ENCODE results near the gene NRAP. TPM values are rescaled to one million over a fixed set of nuclear protein-coding genes. Genes with fewer than 3 reads are reported as not detected.

Gene NRAP
- total RNA-seq, 1 donor from 2014 or later, result not detected

DNA sequence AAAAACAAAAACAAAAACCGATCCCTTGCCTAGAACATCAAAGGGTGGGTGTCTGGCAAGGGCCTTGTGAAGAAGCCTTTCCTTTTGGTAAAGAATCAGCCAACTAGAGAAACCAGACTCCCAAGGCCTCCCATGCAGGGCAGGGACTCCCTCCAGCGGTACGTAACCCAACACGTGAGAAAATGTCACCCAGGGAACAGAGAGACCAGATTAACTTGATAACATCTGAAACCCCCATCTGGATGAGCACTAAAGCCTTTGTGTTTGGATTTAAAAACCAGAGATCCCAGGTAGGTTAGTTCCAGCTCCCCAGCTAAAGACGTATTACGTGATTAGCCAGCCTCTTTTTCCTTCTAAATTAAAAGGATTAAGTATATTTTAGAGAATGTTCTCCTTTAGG lies 114.0 kb downstream of the NRAP start:
- TF ChIP-seq, protein P1, sequence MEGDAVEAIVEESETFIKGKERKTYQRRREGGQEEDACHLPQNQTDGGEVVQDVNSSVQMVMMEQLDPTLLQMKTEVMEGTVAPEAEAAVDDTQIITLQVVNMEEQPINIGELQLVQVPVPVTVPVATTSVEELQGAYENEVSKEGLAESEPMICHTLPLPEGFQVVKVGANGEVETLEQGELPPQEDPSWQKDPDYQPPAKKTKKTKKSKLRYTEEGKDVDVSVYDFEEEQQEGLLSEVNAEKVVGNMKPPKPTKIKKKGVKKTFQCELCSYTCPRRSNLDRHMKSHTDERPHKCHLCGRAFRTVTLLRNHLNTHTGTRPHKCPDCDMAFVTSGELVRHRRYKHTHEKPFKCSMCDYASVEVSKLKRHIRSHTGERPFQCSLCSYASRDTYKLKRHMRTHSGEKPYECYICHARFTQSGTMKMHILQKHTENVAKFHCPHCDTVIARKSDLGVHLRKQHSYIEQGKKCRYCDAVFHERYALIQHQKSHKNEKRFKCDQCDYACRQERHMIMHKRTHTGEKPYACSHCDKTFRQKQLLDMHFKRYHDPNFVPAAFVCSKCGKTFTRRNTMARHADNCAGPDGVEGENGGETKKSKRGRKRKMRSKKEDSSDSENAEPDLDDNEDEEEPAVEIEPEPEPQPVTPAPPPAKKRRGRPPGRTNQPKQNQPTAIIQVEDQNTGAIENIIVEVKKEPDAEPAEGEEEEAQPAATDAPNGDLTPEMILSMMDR (IDR thresholded peaks at IDR 0.05; ENCODE audit: unreplicated experiment), result no peak
- H3K27me3 Mint-ChIP-seq (ENCODE audit: unreplicated experiment), result peaks cover 4% of the 10 kb centered on the region
- no peak for DNase-seq (ENCODE audit: low spot score)
- H3K4me3 Mint-ChIP-seq (ENCODE audit: unreplicated experiment), result no peak overlapping the region
- no peaks in the 10 kb centered on the region for H3K9me3 Mint-ChIP-seq (ENCODE audit: unreplicated experiment)
- H3K36me3 Mint-ChIP-seq (ENCODE audit: low read depth, unreplicated experiment), result no peaks in the 10 kb centered on the region
- H3K4me1 Mint-ChIP-seq (ENCODE audit: unreplicated experiment), result peaks cover 8% of the 10 kb centered on the region
- no peak overlapping the region for H3K27ac Mint-ChIP-seq (ENCODE audit: unreplicated experiment)

DNA sequence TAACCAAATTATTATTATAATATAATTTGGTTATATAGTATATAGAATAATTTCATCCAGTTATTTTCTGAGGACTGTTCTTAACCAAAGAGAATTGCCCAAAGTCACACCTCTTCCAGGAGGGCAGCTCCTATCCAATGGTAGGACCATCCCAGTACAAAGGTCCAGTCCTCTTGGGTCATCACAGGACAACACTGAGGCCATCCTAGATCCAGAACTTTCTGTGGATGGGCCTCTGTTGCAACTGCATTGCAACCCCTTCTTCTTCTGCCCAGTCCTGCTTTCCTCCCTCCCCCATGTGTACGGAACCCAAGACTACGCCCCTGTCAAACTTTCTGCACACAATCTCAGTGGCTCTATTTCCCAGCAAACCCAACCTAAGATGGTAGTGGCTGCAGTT lies 116.4 kb downstream of the NRAP start:
- Mint-ChIP-seq H3K9me3 (ENCODE audit: unreplicated experiment) (no peaks in the 10 kb centered on the region), H3K36me3 (ENCODE audit: low read depth, unreplicated experiment) (no peaks in the 10 kb centered on the region), H3K27me3 (ENCODE audit: unreplicated experiment) (peaks cover 4% of the 10 kb centered on the region), H3K27ac (ENCODE audit: unreplicated experiment) (no peak overlapping the region), H3K4me3 (ENCODE audit: unreplicated experiment) (no peak overlapping the region), H3K4me1 (ENCODE audit: unreplicated experiment) (peaks cover 8% of the 10 kb centered on the region)
- no peak for DNase-seq (ENCODE audit: low spot score)
- TF ChIP-seq, protein P1 (IDR thresholded peaks at IDR 0.05; ENCODE audit: unreplicated experiment), result no peak

DNA sequence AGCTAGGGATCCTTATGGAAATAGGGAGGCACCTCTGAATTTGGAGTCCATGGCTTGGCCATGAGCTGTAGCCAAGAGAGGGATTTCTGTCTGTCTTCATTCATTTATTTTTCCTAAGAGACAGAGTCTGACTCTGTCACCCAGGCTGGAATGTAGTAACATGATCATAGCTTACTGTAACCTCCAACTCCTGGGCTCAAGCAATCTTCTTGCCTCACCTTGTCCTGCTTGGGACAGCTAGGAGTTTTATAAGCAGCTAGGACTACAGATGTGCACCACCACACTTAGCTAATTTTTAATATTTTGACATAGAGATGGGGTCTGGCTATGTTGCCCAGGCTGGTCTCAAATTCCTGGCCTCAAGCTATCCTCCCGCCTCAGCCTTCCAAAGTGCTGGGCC lies 119.4 kb downstream of the NRAP start:
- no peaks in the 10 kb centered on the region for H3K36me3 Mint-ChIP-seq (ENCODE audit: low read depth, unreplicated experiment)
- H3K27me3 Mint-ChIP-seq (ENCODE audit: unreplicated experiment), result peaks cover 4% of the 10 kb centered on the region
- peaks cover 3% of the 10 kb centered on the region for H3K4me1 Mint-ChIP-seq (ENCODE audit: unreplicated experiment)
- TF ChIP-seq, protein P1 (IDR thresholded peaks at IDR 0.05; ENCODE audit: unreplicated experiment), result no peak
- H3K4me3 Mint-ChIP-seq (ENCODE audit: unreplicated experiment), result no peak overlapping the region
- no peak overlapping the region for H3K27ac Mint-ChIP-seq (ENCODE audit: unreplicated experiment)
- H3K9me3 Mint-ChIP-seq (ENCODE audit: unreplicated experiment), result no peaks in the 10 kb centered on the region
- no peak for DNase-seq (ENCODE audit: low spot score)

DNA sequence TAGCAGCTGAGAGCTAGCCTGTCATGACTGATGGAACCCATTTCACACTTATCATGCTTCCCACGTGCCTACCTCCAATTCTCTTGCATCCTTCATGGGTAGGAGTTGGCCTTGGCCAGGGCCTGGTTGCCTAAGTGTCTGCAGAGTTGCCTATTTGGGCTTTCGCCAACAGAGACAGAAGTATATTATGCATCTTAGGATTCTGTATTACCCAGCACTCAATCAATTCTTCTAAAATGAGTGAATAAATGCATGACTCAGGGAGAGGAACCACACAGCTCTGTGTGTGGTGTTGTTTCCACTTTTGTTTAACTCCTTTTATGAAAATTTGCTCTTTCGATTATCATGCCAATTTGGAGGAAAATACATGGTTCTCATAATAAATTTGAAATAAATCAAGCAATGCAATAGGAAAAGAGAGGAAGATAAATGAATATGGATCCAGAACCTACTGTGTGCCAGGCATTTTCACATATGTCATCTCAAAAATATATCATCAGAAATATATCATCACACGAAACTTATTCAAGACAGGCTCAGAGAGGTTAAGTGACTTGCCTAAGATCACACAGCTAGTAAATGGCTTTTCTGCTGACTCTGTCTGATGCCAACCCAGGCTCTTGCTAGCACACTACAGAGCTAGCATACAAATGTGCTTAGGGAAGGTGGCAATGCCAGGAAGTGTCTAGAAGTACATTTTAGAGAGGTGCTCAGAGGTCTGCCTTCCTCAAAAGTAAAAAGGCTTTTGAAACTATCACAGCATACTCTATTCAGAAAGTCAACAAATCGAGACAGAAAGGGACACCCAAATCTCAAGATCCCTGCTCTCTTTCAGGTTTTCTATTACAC lies 120.5 kb downstream of the NRAP start:
- peaks cover 2% of the 10 kb centered on the region for H3K27me3 Mint-ChIP-seq (ENCODE audit: unreplicated experiment)
- DNase-seq (ENCODE audit: low spot score), result no peak
- TF ChIP-seq, protein P1 (IDR thresholded peaks at IDR 0.05; ENCODE audit: unreplicated experiment), result no peak
- no peaks in the 10 kb centered on the region for H3K36me3 Mint-ChIP-seq (ENCODE audit: low read depth, unreplicated experiment)
- H3K27ac Mint-ChIP-seq (ENCODE audit: unreplicated experiment), result no peak overlapping the region
- peaks cover 5% of the 10 kb centered on the region for H3K4me1 Mint-ChIP-seq (ENCODE audit: unreplicated experiment)
- H3K9me3 Mint-ChIP-seq (ENCODE audit: unreplicated experiment), result no peaks in the 10 kb centered on the region
- H3K4me3 Mint-ChIP-seq (ENCODE audit: unreplicated experiment), result no peak overlapping the region

DNA sequence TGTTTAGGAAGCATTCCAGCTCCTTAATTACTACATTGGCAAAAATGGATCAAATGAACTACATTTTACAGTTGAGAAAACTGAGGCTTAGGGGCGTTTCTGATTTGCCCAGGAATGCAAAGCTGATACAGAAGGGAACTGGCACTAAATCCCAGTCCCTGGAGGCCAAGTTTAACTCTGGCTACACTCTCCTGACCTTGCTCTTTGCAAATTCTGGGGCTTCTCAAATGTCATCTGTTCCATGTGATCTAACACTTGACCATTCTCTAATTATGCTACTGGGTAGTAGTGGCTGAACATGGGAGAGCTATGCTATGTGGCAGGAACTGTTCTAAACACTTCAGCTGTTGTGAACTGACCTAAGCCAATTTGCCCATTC lies 122.3 kb downstream of the NRAP start:
- Mint-ChIP-seq H3K27me3 (ENCODE audit: unreplicated experiment) (peaks cover 2% of the 10 kb centered on the region), H3K4me3 (ENCODE audit: unreplicated experiment) (no peak overlapping the region)

More for the DNA sequence above, 122.3 kb downstream of the NRAP start:
- H3K27ac Mint-ChIP-seq (ENCODE audit: unreplicated experiment), result no peak overlapping the region
- H3K9me3 Mint-ChIP-seq (ENCODE audit: unreplicated experiment), result no peaks in the 10 kb centered on the region
- TF ChIP-seq, protein P1 (IDR thresholded peaks at IDR 0.05; ENCODE audit: unreplicated experiment), result no peak
- H3K36me3 Mint-ChIP-seq (ENCODE audit: low read depth, unreplicated experiment), result no peaks in the 10 kb centered on the region
- DNase-seq (ENCODE audit: low spot score), result no peak
- peaks cover 5% of the 10 kb centered on the region for H3K4me1 Mint-ChIP-seq (ENCODE audit: unreplicated experiment)
